GM20000 (cell line): ENCODE measurements around the gene TFF3.

Experiments
- DNase-seq: peaks from one replicate; pipeline ENCODE4 v3.0.0; 2012; ENCODE audit warnings: low spot score
- TF ChIP-seq, protein P1 (sequence below): IDR thresholded peaks from 2 replicates; pipeline ENCODE4 v1.5.1; 2012; ENCODE audit warnings: mild to moderate bottlenecking, control low read depth; ENCODE audit errors: extremely low read depth, missing control alignments

The TFF3 gene

DNA sequence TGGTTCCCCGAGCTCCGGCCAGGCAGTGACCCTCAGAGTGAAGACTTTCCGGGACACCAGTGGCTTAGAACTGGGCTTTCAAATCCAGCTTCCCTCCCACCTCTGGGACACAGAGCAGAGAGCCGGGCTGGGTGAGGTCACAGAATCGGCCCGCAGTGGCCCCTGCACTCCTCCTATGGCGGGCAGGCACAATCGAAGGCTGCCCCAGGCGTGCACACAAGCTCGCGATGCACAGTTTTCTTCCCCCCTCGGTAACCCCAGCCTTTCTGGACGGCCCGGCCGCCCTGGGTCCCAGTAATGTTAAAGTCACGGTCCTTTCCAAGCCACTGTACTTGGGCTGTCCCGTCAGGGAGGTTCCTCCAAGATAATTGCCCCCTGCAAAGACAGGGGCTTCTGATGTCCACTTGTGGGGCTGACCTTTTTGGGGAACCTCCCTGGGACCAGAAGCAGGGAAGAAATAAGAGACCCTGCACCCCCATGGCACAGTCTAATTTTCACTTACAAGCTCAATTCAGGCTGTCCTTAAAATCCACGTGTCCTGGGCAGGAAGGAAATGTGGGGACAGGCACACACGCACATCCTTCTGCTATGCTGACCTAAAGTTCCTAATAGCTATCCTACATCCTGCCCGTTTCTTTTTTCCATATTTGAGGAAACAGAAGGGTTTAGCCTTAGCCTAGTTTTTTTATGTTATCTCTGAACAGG is 13.7 kb downstream of the TFF3 start:
- TF ChIP-seq, protein P1, sequence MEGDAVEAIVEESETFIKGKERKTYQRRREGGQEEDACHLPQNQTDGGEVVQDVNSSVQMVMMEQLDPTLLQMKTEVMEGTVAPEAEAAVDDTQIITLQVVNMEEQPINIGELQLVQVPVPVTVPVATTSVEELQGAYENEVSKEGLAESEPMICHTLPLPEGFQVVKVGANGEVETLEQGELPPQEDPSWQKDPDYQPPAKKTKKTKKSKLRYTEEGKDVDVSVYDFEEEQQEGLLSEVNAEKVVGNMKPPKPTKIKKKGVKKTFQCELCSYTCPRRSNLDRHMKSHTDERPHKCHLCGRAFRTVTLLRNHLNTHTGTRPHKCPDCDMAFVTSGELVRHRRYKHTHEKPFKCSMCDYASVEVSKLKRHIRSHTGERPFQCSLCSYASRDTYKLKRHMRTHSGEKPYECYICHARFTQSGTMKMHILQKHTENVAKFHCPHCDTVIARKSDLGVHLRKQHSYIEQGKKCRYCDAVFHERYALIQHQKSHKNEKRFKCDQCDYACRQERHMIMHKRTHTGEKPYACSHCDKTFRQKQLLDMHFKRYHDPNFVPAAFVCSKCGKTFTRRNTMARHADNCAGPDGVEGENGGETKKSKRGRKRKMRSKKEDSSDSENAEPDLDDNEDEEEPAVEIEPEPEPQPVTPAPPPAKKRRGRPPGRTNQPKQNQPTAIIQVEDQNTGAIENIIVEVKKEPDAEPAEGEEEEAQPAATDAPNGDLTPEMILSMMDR: no peak
- no peak for DNase-seq

DNA sequence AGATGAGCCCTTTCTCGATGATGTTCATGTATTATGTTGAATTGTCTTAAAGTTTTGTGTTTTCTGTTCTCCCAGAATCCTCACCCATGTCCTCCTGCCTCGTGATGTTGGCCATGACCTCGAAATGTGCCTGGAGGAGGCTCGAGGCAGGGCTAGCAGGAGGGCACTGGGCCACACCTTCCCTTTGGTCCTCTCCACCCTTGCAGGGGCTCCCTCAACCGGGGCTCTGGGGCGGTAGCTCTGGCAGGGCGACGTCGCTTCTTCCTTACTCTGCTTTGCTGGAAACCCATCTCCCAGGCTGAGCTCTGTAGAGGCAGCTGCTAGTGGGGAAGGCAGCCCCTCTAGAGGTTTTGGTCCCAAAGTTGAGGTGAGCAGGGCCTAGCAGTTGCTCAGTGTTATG is 14.3 kb downstream of the TFF3 start:
- DNase-seq: no peak
- TF ChIP-seq, protein P1: no peak

DNA sequence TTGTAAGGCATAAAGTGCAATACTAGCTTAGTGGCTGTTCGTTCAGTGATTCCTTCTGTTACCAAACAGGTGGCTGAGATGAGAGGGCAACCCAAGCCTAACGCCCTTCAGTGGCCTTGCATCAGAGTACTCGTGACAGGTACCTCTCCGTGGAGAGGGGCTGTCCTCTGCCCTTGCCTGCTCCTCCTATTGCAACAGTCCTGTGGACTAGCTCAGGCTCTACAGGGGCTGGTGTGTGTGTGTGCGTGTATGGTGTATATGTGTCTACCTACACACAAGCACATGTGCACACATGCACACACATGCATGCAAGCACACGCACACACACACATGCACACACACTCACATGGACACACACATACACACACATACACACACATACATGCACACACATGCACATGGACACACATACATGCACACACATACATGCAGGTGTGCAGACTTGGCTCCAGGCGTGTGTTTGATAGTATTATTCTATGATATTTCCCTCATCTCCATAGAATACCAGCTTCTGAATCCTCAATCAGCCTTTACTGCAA is 15.1 kb downstream of the TFF3 start:
- no peak for DNase-seq
- TF ChIP-seq, protein P1: no peak

DNA sequence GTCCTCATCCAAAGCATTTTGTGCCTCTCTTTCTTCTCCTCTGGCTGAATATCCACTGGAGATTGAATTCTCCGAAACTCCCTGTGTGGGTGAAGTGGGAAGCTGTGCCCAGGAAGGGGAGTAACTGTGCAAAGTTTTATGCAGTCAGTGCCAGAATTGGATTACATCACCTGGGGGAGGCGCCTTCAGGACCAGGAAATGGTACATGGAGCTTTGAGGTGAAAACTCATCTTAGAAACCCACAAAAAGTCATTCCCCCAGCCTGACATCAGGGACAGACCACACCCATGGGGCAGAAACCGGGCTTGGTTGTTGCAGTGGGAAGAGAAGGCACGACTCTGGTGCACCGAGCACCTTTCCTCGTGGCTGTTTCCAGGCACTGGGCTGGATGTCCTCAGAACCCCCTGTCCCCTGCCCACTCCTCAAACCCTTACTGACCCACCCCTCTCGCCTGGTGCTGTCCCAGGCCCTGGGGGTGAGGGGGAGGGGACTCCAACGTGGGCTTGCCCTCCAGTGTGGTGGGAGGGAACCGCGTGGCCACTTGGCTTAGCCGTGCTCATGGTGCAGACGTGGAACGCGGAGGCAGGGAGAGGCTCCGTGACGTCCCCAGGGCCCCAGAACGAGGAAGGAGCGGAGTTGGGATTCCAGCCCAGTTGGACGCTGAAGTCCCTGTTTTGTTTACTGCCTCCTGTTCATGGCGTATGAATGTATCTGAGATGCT is 15.7 kb downstream of the TFF3 start:
- DNase-seq: no peak
- TF ChIP-seq, protein P1: no peak

DNA sequence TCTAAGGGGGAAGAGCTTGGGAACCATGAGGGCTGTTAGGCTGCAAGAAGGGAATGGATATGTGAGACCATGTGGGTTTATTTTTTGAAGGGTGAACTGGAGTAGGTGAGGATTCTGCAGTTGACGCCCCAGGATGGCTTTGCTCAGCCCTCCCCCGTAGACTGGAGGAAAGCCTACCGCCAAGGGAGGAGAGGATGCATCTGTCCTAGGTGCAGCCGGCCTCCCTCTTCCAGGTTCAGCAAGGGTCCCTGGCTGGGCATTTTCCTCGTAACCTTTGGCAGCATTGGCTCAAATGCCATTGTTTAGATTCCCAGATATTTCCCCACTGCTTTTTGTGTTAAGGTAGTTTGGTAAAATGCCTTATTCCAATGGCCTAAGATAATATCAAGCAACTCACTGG is 16.6 kb downstream of the TFF3 start:
- TF ChIP-seq, protein P1: no peak
- DNase-seq: no peak

DNA sequence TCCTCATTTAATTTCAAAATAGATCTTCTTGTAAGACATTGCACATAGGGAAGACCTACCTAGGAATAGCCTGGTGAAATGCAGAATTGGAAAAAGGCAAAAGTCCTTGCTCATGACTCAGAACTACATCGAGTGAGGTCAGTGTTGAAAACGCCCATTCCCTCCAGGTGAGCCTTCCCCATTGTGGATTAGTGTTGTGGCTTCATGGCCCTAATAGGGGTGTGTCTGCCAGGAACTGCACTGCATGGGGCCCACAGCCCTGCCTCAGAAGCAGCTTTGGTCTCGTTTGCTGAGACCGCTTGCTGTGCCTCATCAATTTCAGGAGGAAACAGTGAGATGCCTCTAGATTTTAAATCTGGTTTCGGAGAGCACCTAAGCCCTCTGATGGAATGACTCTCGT is 17.0 kb downstream of the TFF3 start:
- TF ChIP-seq, protein P1: no peak
- DNase-seq: no peak

DNA sequence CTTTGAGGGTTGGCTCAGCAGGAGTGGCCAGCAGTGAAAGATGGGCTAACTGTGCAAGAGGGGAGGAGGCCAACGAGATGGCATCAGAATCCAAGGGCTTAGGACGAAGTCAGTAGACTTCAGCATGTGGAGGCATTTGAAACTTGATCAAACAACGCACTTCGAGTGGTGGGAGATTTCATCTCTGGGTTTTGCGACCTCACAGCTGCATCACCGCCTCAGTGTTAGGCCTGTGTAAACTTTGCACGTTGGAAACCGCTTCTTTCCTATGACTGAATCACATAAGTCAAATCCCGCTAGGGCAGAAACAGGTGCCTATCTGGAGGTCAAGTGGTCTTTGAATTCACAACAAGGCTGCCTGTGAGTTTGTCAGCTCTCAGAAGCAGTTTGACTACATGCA is 17.8 kb downstream of the TFF3 start:
- TF ChIP-seq, protein P1: no peak
- no peak for DNase-seq
